Liver (tissue), 3 donors: Measurements from ENCODE around the gene ST6GALNAC4.

Experiments
- CTCF ChIP-seq: fragments of 150-350 bp; IDR thresholded peaks from 2 replicates; pipeline ENCODE4 v1.5.1; 2017; ENCODE audit warnings: improper control_type of control experiment, low read depth, low read length; ENCODE audit not compliant: missing input control
- FOXA2 ChIP-seq: IDR thresholded peaks from 2 replicates; pipeline ENCODE4 v1.6.1; 2016; ENCODE audit warnings: antibody characterized with exemption
- JUND ChIP-seq, 2 donors: IDR thresholded peaks; 2 replicates each; pipeline ENCODE4 v1.6.1; 2016; ENCODE audit warnings: antibody characterized with exemption in 2 of 2
- MAX ChIP-seq: IDR thresholded peaks from 2 replicates; pipeline ENCODE4 v1.6.1; 2016; ENCODE audit warnings: antibody characterized with exemption
- RAD21 ChIP-seq, 2 donors: IDR thresholded peaks; 2 replicates each; pipeline ENCODE4 v1.6.1; 2016; ENCODE audit warnings: antibody characterized with exemption in 2 of 2, mild to moderate bottlenecking in 2 of 2
- donor health status: healthy.
- donor health status: healthy.

- no peak for TF ChIP-seq CTCF
- no peak for TF ChIP-seq RAD21 (IDR thresholded peaks at IDR 0.05)
- TF ChIP-seq MAX, result no peak
- TF ChIP-seq FOXA2, result no peak
- TF ChIP-seq JUND (IDR thresholded peaks at IDR 0.05), result no peak
Measured at GRCh38 chr9:127953154-127953553, 36.3 kb upstream of the ST6GALNAC4 start.
